Smooth muscle cell (in vitro differentiated cells): ENCODE measurements around the gene SSTR5. TPM values are rescaled to one million over a fixed set of nuclear protein-coding genes. Genes with fewer than 3 reads are reported as not detected.

Source experiments
- DNase-seq: peaks from one replicate; lab custom pipeline; 2025; ENCODE audit not compliant: unreplicated experiment; lab: John Stamatoyannopoulos, UW
- H2AFZ ChIP-seq: fragments of 200-600 bp; sonication (generic); 2 replicates; pipeline ENCODE4 v1.6.0; 2016; ENCODE audit warnings: antibody characterized with exemption, low read depth, mild to moderate bottlenecking
- H3F3A ChIP-seq: fragments of 200-600 bp; sonication (generic); 2 replicates; pipeline ENCODE4 v1.6.0; 2017; ENCODE audit warnings: antibody characterized with exemption, low read depth
- H3K27ac ChIP-seq: fragments of 200-600 bp; sonication (generic); 2 replicates; pipeline ENCODE4 v1.5.1; 2016; ENCODE audit warnings: low read depth, mild to moderate bottlenecking
- H3K27me3 ChIP-seq: fragments of 200-600 bp; sonication (generic); 2 replicates; pipeline ENCODE4 v1.6.1; 2016; ENCODE audit warnings: low read depth, mild to moderate bottlenecking
- H3K36me3 ChIP-seq: fragments of 200-600 bp; sonication (generic); 2 replicates; pipeline ENCODE4 v1.5.1; 2016; ENCODE audit warnings: low read depth
- H3K4me1 ChIP-seq: fragments of 200-600 bp; sonication (generic); 2 replicates; pipeline ENCODE4 v1.5.1; 2016; ENCODE audit warnings: low read depth
- H3K4me2 ChIP-seq: fragments of 200-600 bp; sonication (generic); 2 replicates; pipeline ENCODE4 v1.6.0; 2016; ENCODE audit warnings: mild to moderate bottlenecking
- H3K4me3 ChIP-seq: fragments of 200-600 bp; sonication (generic); 2 replicates; pipeline ENCODE4 v1.5.1; 2016; ENCODE audit warnings: mild to moderate bottlenecking
- H3K79me2 ChIP-seq: fragments of 200-600 bp; sonication (generic); 2 replicates; pipeline ENCODE4 v1.6.0; 2016; ENCODE audit warnings: low read depth, mild to moderate bottlenecking
- H3K9ac ChIP-seq: fragments of 200-600 bp; sonication (generic); 2 replicates; pipeline ENCODE4 v1.6.0; 2016; ENCODE audit warnings: low read depth
- H3K9me3 ChIP-seq: fragments of 200-600 bp; sonication (generic); replicated peaks from 2 replicates; pipeline ENCODE4 v1.5.1; 2016; ENCODE audit warnings: low read depth
- H4K20me1 ChIP-seq: fragments of 200-600 bp; sonication (generic); 2 replicates; pipeline ENCODE4 v1.6.0; 2016; ENCODE audit warnings: low read depth
- CTCF ChIP-seq: fragments of 200-600 bp; sonication (generic); IDR thresholded peaks from 2 replicates; pipeline ENCODE4 v1.5.1; 2017; ENCODE audit warnings: borderline replicate concordance, mild to moderate bottlenecking, antibody characterized with exemption; ENCODE audit not compliant: insufficient read depth, poor library complexity, severe bottlenecking
- WGBS: methylation state at CpG from one replicate; pipeline ENCODE4 v1.1.7; 2016; ENCODE audit warnings: low lambda C conversion rate; 5-methylcytosine and 5-hydroxymethylcytosine counted together
- polyA plus RNA-seq: library from polyadenylated mRNA; unstranded; fragments of >200 nt; fragmentation: Nextera tagmentation; extraction: Ambion mirVana; gene quantifications from 2 replicates; pipeline ENCODE4 v1.2.1, GENCODE V29; 2016
- total RNA-seq: library from RNA; depleted of rRNA; stranded (reverse); fragments of >200 nt; gene quantifications from 2 replicates; pipeline ENCODE4 v1.2.3, GENCODE V29; 2014

Gene SSTR5
- total and polyA plus RNA-seq, 2 experiments from 2014 or later: not detected

- Histone ChIP-seq H3K79me2 (no peaks in the 10 kb centered on the region), H3K27me3 (no peaks in the 10 kb centered on the region), H3K4me2 (no peak overlapping the region), H3K27ac (no peak overlapping the region), H3K9ac (no peak overlapping the region), H3F3A (no peaks in the 10 kb centered on the region), H2AFZ (no peak overlapping the region), H3K4me3 (no peak overlapping the region), H3K36me3 (no peaks in the 10 kb centered on the region), H4K20me1 (no peaks in the 10 kb centered on the region), H3K4me1 (peaks cover 12% of the 10 kb centered on the region), H3K9me3 (no peaks in the 10 kb centered on the region)
- no peak for DNase-seq
- 96% methylated on average over 10 of the region's 23 CpGs for WGBS
- no peak for TF ChIP-seq CTCF
Observed at GRCh38 chr16:1097800-1098199, 25.3 kb downstream of the SSTR5 start.

- H3K4me2 ChIP-seq: no peak overlapping the region
- no peaks in the 10 kb centered on the region for H3F3A ChIP-seq
- H3K27me3 ChIP-seq: peaks cover 2% of the 10 kb centered on the region
- H3K9ac ChIP-seq: no peak overlapping the region
- TF ChIP-seq CTCF: no peak
- no peaks in the 10 kb centered on the region for H3K79me2 ChIP-seq
- no peak overlapping the region for H3K4me3 ChIP-seq
- H3K36me3 ChIP-seq: no peaks in the 10 kb centered on the region
- peaks cover 18% of the 10 kb centered on the region for H3K4me1 ChIP-seq
- WGBS: 82% methylated on average over 26 of the region's 34 CpGs
- H2AFZ ChIP-seq: no peak overlapping the region
- DNase-seq: no peak
- H3K9me3 ChIP-seq: no peaks in the 10 kb centered on the region
- H4K20me1 ChIP-seq: no peaks in the 10 kb centered on the region
- H3K27ac ChIP-seq: no peak overlapping the region
Observed at GRCh38 chr16:1098266-1098991, 25.9 kb downstream of the SSTR5 start.

DNA sequence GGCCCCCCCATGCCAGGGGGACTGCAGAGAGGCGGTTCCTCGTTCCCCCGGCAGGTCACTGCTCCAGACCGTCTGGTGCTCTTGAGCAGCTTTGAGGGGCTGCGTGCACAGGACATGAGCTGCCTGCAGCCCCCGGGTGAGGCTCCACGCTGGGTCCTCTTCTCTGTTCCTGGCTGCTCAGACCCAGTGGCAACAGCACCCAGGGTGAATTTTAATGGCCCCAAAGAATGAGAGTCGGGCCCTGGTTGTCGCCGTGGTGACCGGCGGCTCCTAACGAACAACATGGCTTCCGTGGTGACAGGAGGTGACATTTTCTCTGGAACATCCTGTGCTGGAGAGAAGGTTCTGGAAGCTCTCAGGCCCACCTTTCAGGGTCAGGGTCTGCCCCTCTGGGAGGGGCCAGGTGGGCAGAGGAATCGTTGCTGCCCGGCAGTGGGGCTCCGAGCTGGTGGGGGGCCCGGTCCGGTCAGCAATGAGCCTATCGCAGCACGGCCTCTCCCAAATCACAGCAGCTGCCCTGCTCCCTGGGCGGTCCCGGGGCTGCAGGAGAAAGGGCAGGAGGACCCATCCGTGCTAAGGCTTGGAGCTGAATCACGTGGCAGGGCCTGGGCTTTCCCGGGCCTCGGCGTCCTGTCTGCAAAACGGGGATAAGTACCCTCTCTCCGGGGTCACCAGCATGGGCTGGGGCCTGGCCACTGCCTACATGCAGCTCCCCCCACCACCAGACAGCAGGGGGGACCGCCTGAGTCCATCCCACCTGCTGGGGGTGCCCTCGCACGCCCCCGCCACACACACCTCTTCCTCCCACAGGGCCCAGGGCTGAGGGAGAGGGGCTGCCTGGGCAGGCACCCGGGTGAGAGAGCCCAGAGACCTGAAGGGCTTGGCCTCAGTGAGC lies 26.9 kb downstream of the SSTR5 start:
- no peaks in the 10 kb centered on the region for H3F3A ChIP-seq
- H3K9me3 ChIP-seq: no peaks in the 10 kb centered on the region
- H3K36me3 ChIP-seq: no peaks in the 10 kb centered on the region
- no peak for TF ChIP-seq CTCF
- WGBS: 86% methylated on average over 35 of the region's 35 CpGs
- DNase-seq: no peak
- H2AFZ ChIP-seq: no peak overlapping the region
- H3K79me2 ChIP-seq: no peaks in the 10 kb centered on the region
- H3K9ac ChIP-seq: no peak overlapping the region
- H3K27ac ChIP-seq: no peak overlapping the region
- no peaks in the 10 kb centered on the region for H4K20me1 ChIP-seq
- H3K4me1 ChIP-seq: peaks cover 18% of the 10 kb centered on the region
- no peak overlapping the region for H3K4me2 ChIP-seq
- no peak overlapping the region for H3K4me3 ChIP-seq
- H3K27me3 ChIP-seq: peaks cover 2% of the 10 kb centered on the region
